Limb (tissue), 2 donors: Measurements from ENCODE around the gene OR10H1.
"Not testable (repeated sequence)": the region's sequence is repeated elsewhere in the genome, so short reads cannot be mapped to it uniquely, and the experiment has no call there.

Source experiments
- DNase-seq, 2 donors: peaks; one replicate each; pipeline ENCODE4 v3.0.0-alpha.2; 2016; ENCODE audit errors: extremely low spot score in 2 of 2

The OR10H1 gene, protein sequence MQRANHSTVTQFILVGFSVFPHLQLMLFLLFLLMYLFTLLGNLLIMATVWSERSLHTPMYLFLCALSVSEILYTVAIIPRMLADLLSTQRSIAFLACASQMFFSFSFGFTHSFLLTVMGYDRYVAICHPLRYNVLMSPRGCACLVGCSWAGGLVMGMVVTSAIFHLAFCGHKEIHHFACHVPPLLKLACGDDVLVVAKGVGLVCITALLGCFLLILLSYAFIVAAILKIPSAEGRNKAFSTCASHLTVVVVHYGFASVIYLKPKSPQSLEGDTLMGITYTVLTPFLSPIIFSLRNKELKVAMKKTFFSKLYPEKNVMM

GRCh38 chr19:15815306-15815705, at the start of gene OR10H1:
OR10H1 (minus strand) TSS chr19:15815664; CDS start chr19:15808037, 7,627 bp downstream.
- no peak for DNase-seq

GRCh38 chr19:15864824-15865223, 49.4 kb upstream of the OR10H1 start:
- no peak for DNase-seq

DNA sequence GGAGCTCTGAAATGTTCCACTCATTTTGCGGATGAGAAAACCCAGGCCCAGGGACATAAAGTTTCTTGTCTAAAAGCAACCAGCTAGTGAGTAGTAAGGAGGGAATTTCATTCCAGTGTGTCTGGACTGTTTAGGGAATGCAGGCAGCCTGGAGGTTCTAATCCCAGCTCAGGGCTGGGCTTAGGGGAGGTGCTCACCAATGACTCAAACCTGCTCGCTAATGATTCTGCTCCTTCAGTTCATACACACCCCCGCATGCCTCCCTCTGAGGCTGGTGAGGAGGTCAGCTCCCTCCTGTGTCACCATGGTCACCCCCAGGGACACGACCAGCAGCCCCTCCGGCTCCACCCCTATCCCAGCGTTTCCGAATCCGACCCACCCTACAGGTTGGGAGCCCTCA, 47.8 kb upstream of the OR10H1 start:
- no peak for DNase-seq

DNA sequence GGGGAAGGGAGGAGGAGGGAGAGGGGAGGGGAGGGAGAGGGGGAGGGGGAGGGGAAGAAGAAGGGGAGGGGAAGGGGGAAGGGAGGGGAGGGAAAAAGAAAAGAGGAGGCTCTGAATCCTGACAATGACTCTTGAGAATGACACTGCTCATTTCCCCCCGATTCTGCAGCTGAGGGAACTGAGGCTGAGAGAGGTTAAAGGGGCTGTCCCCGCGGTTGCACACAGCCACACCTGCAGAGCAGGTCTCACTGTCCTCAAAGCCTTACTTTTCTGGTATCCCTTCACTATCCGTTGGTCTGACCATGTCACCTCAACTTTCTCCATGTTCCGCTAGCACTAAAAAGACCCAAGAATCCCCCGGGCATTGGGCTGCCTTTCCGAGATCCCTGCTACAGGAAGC, 47.0 kb upstream of the OR10H1 start:
- no peak for DNase-seq

GRCh38 chr19:15860522-15860921, 45.1 kb upstream of the OR10H1 start:
- no peak for DNase-seq

GRCh38 chr19:15859187-15859586, 43.7 kb upstream of the OR10H1 start:
- DNase-seq, result no peak

DNA sequence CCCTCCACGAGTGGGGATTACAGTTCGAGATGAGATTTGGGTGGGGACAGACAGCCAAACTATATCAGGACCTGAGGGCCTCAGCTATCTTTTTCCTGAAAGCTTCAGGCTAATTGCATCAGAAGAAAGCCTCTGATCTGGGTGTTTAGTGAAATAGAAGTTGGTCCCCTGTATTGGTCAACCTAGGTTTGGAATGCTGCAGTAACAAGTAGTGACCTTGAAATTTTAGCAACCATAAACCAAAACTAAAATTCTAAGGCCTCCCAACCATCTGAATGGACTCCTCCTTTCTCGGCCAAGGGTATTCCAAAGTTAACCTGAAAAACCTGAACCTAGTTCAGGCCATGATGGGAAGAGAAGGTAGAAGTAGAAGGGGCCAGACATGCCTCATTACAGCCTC, 34.9 kb upstream of the OR10H1 start:
- no peak for DNase-seq

GRCh38 chr19:15846923-15847322, 31.5 kb upstream of the OR10H1 start:
- no peak for DNase-seq

DNA sequence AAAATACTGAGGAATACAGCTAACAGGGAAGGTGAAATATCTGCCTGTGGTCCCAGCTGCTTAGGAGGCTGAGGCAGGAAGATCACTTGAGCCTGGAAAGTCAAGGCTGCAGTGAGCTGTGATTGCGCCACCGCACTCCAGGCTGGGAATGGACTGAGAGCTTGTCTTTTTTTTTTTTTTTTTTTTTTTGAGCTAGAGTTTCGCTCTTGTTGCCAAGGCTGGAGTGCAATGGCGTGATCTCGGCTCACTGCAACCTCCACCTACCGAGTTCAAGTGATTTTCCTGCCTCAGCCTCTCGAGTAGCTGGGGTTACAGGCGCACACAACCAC, 28.4 kb upstream of the OR10H1 start:
- not testable (repeated sequence) for DNase-seq

GRCh38 chr19:15843203-15843893, 27.9 kb upstream of the OR10H1 start:
- DNase-seq, result no peak

GRCh38 chr19:15841875-15842569, 26.6 kb upstream of the OR10H1 start:
- DNase-seq, result no peak

DNA sequence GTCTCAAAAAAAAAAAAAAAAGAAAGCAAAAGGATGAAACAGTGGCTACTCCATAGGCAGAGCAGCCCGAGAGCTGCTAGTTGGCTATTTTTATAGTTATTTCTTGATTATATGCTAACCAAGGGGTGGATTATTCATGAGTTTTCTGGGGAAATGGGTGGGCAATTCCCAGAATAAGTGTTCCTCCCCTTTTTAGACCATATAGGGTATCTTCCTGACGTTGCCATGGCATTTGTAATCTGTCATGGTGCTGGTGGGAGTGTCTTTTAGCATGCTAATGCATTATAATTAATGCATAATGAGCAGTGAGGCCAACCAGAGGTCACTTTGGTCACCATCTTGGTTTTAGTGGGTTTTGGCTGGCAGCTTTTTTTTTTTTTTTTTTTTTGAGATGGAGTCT, 25.4 kb upstream of the OR10H1 start:
- no peak for DNase-seq

- DNase-seq, result not testable (repeated sequence)
Observed at GRCh38 chr19:15839888-15840287, 24.4 kb upstream of the OR10H1 start.

DNA sequence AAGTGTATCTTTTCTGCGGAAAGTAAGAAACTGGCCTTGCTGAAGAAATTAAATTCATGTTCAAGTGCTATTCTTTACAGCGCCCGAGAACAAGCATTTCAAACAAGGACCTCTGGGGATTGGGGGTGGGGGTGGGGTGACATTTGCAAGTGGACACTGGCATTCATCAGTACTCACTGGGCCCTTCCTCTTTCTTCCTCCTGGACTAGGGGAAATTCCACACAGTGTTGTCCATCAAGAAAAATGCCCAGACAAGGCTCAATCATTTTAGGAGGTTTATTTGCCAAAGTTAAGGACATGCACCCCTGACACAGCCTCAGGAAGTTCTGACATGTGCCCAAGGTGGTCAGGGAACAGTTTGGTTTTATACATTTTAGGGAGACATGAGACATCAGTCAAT, 22.9 kb upstream of the OR10H1 start:
- no peak for DNase-seq

DNA sequence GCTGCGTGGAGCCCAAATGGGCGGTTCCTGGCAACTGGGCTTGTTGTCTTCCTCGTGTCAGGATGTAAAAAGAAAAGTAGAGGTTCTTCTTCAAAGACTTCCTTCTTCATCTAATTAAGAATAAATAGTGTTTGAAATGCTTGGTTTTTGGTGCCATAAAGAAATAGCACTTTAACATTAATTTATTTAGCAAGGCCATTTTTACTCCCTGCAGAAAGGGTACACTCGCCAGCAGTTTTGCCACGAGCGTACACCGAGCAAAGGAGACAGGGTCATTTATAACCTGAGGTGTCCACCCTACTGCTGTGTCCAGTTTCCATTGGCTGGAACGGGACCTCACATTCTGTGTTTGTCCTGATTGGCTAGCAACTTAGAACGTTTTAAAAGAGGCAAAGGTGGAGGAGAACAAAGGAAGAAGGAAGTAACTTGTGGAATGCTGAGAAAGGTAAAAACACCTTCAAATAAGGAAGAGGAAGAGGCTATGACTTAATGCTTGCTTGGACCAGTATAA, 21.8 kb upstream of the OR10H1 start:
- DNase-seq, result no peak

DNA sequence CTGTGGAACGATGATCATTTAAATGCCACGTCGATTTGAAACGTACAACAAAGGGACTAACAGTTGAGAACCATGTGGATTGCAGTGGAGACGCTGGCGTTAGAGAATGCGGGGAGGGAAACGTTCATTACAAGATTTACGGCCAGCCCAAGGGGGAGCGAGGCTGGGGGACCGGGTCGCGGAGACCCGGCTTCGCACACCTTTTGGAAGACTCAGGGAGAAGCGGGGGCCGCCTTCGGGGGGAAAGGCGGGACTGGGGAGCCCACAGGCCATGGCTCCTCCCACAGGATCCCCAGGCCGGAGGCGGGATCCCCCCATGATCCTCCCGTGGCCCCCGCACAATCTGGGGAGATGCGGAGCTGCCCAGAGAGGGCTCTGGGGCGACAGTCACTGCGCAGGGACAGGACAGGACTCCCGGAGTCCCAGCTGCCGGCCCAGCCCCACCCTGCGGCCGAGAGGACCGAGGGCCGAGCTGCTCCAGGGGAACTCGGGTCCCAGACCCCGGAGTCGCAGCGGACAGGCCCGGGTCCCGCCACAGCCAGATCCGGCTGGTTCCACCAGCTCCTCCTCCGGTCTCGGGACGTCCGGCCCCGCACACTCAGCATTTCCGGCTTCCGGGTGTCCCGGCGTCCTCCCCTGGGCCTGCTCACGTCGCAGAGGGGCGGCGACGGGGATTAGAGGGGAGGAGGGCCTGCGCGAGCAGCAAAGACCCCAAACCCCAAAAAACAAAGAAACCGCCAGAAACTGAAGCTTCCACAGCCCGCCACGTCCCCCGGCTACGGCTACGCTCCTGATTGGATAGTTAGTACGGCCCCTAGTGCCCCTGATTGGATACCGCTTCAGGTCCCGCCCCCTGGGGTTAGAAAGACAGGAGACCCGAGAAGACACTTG, 21.1 kb upstream of the OR10H1 start:
- DNase-seq, result peak; percentile 97 to 98

- peak in 1 of 2 donors; percentile 27 for DNase-seq
Observed at GRCh38 chr19:15835565-15836329, 20.3 kb upstream of the OR10H1 start.

DNA sequence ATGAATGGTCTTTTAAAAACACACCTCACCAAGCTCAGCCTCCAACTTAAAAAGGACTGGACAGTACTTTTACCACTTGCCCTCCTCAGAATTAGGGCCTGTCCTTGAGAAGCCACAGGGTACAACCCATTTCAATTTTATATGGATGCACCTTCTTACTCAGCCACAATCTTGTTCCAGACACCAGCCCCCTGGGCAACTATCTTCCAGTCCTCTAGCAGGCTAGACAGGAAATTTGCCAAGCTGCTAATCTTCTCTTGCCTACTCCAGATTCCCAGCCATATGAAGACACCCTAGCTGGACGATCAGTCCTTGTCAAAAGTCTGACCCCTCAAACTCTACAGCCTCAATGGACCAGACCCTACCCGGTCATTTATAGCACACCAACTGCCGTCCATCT, 18.8 kb upstream of the OR10H1 start:
- not testable (repeated sequence) for DNase-seq

- DNase-seq, result no peak
Observed at GRCh38 chr19:15831626-15832025, 16.2 kb upstream of the OR10H1 start.

GRCh38 chr19:15829786-15830185, 14.3 kb upstream of the OR10H1 start:
- DNase-seq, result no peak

GRCh38 chr19:15829306-15829698, 13.8 kb upstream of the OR10H1 start:
- DNase-seq, result no peak
